ENCODE measurements around the gene PRDM8.

Gene PRDM8

DNA sequence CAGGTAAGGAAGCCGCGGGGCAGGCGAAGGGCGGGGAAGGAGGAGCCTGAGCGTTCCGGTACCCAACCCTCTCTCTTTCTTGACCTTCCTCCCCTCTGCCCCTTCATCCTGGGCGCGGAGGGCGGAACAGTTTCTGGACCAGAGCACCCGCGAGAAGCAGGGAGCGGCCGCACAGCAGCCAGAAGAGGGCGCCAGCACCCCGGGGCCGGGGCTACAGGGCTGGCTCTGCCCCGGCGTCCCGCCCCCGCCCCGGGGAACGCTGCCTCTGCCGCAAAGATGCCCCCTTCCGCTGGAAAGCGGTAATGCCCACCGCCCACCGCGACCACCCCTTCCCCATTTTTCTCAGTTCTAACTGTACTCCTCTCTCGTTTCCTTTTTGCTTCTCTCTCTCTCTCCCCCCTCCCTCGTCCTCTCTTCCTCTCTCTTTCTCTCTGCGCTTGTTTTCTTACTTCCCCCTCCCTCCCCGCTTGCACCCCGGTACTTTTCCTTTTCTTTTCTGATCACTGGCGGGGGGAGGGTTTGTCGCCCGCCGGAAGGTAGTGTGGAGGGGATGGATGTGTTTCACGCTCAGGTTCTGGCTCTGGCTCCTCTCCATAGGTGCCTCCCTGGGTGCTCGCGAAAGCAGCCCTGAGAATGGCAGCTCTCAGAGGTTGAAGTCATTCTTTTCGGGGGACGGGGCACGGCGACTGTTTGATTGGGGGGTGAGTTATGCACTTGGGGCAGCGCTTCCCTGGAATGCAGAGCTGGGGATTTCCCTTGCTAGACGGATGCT, 13.1 kb upstream of the PRDM8 start:
- peak; percentile 93 for DNase-seq

DNA sequence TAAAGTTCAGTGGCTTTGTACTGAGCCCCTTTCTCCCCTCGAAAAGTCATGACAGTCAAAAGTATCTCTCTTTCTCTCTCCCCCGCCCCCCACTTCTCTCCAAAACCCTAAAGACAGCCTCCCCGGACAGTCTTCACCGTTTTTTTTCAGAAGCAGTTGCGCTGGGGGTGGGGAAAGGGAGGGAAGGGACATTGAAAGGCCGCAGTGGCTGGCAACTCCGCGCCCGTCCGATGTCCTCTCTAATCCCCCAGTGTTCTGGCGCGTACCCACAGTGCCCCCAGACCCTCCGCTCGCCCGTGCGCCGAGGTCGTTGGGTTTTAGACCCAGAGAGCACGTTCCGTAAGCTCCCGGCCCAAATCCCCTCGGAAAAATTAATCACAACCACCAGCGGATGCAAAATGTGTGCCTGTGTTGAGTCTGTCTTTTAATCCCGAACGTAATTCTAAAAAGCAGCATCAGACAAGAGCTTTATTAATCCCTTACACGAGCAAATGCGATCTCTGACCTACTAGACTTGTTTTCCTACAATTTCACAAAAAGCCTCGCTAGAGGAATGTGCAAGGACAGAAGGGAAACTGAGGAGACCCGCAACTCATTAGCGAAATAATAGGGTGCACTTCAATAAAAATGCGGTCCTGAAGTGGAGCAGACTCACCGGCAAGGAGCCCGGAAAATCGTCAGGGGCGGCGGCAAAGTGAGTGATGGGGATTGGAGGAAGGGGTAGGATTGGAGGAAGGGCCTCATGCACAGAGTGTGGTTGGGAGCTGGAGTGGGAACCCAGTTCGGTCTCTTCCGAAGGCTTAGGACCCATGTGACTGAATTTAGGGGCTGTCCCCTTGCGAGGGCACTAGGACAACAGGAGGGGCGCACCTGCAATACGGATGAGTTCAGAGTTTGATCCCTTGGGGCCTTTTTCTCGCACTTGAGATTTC, 12.2 kb upstream of the PRDM8 start:
- DNase-seq, result no peak

DNA sequence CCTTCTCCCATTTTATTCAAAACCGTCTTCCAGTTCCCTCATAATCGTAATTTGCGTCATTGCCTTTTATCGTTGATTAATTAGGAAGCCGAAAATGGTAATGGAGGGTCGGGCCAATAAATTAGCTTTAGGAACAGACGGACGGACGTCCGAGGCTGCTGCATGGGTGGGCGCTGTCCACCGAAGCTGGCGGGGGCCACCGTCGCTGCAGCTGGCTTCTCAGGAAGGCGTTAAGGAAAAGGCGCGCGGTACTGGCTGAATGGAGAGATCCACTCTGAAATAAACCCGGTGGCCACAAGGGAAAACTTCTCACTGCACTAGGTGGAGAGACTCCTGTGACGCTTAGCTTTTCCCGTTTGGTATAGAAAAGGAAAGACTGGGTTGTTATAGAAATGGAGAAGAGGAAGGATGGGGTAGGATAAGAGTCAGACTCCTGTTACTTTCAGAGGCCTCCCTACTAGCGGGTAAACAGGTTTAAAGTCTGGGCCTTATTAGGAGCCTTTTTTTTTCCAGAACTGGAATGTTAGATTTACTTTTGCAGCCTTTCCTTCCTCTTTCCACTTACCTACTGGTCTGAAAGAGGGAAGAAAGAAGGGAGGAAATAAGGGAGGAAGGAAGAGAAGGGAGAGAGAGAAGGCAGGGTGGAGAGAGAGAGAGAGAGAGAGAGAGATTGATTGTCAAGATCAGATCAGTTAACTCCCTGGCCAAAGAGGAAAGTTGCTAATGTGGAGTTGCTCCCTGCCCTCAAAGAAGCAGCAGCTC, 11.3 kb upstream of the PRDM8 start:
- no peak for DNase-seq

DNA sequence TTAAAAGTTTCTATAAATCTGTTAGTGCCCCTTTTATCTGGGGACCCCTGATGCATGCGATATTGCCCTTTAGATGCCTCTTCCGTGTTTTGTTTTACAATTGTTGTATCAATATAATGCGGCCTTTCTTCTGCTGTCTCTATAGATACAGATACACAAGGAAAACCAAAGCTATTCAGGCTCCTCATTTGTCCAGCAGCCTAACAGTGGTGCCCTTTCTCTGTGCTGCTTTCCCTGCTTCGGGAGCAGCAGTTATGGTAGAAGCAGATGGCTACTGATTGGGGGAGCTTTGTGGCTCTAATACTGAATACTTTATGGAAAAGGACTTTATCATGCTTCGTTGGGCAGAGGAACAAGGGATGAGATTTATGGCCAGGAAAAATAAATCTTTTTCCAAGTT, 10.6 kb upstream of the PRDM8 start:
- DNase-seq, result no peak

DNA sequence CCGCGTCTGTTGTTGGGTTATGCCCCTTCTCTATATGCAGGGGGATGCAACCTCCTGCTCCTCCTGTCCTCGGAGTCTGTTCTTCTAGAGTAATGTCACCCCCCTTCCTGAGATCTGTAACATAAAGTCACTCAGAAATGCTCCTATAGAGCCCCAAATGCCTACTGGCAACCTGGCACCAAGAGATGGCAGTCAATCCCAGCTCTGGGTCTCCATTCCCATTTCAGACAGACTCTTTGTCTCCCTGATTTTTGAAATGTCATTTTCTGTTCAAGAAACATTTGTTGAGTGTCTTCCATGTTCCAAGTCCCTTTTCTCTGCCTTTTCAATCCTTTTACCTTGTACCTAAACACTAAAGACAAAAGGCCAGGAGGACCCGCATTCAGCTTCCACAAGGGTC, 9.6 kb upstream of the PRDM8 start:
- no peak for DNase-seq

DNA sequence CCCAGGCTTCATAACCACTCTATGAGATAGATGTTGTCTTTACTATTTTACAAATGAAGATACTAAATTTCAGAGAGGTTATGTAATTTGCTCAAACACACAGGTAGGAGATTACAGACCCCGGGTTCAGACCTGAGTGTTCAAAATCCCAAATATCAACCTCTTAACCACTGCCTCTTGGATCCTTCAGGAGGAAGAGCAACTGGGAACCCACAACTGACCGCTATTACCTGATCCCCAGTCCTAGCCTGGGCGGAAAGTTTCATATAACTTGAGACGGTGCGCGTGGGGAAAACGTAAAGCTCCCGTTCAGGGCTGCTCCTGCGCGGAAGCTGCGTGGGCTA, 8.9 kb upstream of the PRDM8 start:
- DNase-seq, result no peak

DNA sequence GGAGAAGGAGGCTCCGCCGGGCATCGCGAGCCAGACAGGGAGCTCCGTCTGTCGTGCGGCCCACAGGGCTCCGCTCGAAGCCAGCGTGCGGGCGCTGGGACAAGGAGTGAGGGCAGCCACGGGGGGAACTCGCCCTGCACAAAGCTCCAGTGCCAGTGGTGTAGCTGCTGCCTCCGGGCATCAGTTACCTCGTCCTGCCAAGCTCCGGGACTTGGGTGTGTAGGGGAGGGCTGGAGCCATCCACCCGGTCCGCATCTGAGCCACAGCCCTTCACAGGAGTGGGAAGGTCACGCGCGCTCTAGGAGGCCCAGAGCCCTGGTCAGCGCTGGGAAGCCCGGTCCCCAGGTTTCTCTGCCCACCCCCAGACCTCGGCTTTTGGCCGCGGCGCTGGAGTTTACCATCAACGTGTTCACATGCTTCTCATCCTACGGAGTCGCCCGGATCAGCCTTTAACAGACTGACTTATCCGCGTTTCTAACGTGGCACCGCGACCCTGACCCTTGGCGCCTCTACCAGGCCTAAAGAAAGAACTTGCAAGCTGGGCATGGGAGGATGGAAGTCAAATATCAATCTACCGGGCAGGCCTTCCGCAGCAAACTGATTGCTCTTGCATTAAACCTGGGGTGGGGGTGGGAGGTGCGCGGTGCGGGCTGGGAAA, 8.4 kb upstream of the PRDM8 start:
- DNase-seq, result no peak

DNA sequence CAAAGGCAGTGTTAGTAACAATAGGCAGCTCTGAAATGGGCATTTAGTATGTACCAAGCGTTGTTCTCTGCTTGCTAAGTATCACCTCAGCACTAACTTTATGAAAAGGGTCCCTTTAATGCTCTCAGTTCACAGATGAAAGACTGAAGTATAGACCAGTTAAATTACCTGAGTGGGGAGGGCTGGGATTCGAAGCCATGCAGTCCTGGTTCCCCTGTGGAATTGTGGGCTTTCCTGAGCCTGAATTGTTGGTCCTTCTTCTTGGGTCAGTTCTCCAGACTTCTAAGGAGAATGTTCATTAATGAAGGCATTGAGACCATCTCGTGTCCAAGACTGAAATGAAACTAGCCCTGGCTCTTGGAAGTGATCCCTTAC, 7.7 kb upstream of the PRDM8 start:
- DNase-seq, result no peak

DNA sequence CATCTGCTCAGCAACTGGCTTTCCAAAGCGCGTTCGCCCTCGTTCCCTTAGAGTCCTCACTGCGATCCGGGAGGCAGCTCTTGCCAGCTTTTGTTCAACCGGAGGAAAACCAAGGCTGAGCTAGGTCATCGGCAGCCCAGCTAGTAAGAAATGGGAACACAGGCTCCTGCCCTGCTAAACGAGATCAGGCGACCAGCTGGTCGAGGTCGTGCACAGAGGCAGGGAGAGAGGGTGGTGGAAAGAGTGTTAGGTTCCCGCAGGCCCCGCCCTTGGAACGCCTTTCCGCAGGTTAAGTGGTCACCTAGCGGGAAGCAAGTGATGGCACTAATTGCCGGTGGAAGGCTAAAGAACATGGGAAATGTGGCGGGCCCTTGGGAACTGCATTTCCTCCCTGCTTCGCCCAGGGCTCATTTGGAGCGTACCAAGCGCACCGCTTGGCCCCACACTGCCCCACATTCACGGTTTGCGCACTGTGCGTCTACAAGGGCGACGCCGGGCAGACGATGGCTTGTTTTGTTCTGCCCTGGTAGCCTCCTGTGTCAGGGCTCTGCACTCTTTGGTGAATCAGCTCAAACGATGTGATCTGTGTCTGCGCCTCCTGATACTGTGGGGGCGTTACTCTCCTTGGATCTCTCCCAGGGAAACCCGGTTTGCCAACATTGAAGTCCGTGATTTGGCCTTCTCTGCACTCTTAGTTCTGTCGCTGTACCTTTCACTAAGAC, 7.2 kb upstream of the PRDM8 start:
- DNase-seq, result no peak

DNA sequence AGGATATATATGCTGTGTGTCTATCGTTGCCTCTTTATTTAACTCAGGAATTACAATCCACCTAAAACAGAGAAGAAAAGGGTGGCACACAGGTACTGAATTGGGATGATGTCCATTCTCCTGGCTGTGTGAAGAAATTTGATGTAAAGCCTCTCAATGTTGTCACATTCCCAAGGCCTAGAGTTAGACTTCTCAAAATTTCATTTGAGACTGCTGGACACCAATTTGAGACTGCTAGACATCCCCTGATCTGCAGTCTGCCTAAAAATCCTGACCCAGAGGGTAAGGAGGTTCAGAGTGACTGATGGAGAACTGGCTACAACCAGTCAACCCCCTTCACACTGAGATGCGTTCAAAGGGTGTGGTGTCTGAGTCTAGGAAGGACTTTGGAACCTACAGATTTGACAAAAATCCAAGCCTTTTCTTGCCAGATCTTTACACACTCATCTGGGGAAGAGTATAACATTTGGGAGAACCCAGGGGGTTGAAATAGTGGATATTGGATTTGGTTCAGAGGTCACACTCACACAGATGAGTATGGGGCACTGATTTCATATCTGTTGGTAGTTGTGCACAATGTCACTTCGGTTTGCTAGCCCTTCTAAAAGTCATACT, 4.9 kb upstream of the PRDM8 start:
- no peak for DNase-seq

DNA sequence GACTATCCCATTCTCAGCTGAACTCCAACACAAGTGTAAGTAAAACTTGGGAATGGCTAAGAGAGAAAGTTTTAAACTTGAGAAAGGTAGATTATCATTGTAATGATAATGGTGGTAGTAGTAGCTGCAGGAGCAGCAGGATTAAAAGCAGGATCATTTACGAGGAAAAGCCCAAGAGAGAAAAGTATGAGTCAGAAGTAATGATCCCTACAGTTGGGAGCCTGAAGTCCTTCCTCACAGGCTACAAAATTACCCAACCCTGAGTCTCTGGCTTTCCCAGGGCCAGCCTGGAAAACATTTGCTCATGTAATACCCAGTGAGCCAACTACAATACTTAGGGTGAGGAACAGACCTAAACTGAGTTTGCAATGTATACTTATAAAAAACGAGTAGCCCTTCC, 4.4 kb upstream of the PRDM8 start:
- no peak for DNase-seq

DNA sequence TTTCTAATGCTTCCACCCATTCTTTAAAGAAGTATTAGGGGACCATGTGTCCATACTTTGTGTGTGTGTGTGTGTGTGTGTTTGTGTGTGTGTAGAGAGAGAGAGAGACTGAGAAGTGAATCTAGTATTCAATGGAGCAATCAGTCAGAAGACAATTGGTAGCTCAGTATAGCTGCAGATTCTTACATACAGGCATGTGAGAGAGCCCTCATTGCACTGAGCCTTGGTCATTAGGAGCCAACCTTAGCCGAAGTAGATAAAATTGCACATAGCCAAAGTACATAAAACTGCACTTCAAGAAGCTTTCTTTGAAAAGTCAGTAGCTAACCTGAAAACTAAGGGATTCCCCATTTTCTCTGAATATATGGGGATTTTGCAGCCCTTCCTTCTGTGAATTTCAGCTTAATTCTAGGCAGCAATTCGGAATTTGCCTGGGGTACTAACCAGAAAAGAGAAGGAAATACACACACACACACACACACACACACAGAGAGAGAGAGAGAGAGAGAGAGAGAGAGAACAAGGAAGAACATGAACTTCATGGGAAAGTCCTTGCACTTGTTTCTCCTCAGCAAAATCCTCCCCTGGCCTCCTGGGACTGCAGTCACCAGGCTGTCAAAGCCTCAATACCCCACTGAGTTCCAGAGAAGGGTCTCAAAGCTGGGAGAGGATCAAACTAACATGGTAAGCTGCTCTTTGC, 1.7 kb upstream of the PRDM8 start:
- DNase-seq, result no peak

DNA sequence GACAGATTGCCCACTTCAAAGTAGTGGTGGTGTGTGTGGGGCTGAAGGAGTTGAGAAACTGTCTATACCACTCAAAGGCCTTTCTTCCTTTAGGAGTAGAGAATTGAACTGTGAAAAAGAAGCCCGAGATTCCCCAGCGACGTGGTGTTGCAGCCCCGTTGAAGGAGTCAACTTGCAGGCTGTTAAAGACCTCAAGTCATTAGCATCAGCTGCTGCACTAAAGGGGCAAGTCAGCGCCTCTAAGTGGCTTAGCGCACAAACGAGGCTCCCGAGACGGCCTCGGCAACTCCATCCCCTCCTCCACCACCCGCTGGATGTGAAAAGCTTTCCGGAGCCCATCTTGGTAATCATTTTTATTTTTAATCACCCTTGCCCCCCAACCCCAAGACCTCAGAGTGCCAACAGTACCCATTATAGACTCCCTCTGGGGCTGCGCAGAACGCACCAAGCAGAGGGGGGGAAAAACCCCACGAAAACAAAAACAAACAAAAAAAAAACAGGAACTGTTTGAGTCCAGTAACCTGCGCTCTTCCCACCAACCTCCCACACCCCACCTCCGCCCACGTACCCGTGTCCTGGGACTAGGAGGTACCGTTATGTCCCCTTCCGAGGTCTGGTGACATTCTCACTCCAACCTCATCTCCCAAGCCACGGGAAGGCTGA, 913 bp upstream of the PRDM8 start:
- DNase-seq, result no peak

DNA sequence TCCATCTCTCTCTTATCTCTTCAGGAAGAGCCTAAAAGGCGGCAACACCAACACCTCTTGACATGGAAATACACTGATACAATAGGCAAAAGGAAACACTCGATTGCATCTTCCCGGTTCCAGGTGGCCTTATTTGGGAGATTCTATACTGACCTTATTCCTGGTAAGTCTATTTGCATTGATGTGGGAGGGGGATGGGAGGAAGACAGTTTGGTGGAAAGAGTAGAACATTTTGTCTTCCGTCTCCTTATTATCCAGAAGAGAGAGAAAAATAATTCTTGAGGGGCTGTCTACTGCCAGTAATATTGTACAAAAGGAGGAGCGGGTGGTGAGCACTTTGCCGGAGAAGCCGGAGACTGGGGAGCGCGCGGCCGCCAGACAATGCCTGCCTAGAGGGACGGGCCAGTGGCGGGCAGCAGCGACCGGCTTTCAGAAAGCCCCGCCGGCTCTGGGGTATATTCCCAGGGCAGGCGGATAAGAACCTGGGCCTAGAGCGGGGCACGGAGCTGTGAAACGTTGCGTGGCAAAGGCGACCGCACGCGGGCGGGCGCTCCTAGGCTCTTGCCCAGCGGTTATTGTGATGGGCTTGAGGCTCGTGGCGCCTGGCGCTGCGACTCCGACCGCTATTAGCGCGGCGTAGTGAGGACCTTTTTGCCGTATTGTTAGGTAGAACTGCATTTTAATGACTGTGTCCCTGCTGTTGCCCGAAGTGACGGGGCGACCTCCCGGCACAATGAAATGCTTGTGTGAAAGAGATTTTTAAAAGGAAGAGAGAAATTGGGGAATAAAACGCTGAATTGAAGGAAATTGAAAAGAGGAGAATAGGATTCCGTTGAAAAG, 518 bp downstream of the PRDM8 start:
- DNase-seq, result no peak

DNA sequence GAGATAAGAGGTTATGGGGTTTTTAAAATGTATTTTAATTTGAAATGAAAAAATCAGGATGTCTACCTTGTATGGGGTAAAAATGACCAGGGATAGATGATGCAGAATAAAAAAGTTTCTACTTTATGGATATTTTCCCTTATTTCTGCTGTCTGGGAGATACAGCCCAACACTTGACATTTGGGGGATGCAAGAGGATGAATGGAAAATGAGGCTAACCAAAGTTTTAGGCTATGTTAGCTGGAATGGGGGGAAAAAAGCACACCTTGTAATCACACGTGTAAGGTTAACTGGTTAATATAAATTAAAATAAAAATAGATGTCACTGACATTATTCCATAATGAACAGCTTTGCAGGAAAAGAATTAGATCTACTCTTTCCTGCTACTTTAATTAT, 1.1 kb downstream of the PRDM8 start:
- DNase-seq, result no peak

DNA sequence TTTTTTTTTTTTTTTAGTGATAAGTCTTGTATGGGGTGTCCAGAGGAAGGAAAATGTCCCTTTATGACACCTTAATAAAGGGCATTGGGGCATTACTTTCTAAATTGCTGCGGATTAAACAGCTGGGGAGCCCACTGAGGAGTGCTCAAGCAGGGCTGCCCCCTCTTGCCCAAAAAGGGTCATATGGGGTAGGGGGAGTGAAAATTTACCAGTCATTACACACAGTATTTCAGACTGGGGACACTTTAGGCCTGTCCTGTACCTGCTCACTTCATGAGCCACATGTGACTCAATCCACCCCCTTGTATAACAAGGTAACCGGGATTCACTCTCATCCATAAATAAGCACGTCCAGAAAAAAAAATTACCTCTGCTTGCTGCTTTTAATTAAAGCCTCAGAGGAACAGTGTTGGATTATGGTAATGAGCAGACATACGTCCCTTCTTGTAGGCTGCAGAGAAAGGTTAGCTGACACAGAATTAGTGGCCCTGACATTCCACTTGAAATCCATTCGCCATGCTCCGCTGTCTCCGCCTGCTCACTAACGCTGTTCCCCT, 1.8 kb downstream of the PRDM8 start:
- no peak for DNase-seq

DNA sequence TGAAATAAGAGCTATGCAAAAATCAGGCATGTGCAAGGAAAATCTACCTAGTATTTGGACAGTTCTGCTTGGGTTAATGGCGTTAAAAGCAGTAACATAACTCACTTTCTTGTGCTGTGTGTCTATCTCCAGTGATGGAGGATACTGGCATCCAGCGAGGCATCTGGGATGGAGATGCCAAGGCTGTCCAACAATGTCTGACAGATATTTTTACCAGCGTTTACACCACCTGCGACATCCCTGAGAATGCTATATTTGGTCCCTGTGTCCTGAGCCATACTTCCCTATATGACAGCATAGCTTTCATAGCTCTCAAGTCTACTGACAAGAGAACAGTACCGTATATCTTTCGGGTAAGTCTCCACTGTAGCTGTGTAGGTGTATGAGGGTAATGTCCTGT, 2.6 kb downstream of the PRDM8 start:
- DNase-seq, result no peak

DNA sequence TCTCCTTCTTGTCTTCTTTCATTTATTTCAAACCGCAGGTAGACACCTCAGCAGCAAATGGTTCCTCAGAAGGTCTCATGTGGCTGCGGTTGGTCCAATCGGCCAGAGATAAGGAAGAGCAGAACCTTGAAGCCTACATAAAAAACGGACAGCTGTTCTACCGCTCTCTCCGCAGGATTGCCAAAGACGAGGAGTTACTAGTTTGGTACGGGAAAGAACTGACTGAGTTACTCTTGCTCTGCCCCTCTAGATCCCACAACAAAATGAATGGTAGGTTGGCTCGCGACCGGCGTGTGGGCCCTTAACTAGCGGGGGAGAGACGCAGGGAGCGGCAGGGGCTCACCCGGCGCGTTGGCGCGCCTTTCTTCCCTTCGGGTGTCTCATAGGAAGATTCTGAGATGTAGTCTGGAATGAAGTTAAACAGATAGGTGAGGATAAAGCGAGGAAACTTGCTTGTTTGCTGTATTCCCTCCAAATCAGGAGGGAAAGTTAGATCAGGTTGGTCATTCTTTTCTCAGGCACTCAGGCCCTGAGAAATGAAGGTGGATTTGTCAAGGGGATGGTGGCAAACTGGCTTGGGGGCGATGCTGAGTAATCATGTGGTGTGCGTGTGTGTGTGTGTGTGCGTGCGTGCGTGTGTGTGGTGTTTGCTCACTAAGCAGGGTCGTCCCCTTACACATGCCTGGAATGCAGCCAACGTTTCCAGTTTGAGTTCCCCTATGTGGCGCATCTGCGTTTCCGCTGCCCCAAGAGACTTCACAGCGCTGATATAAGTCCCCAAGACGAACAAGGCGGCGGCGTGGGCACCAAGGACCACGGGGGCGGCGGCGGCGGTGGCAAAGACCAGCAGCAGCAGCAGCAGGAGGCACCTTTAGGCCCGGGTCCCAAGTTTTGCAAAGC, 4.2 kb downstream of the PRDM8 start:
- peak; percentile 68 for DNase-seq

All from activated gamma-delta T cell treated with Interleukin-2 at 50 U/mL for 16 hours (primary cell).